SK-MEL-5 (cell line): ENCODE results near the gene RAD54L2. TPM values are rescaled to one million over a fixed set of nuclear protein-coding genes. Genes with fewer than 3 reads are reported as not detected.
"Not testable (repeated sequence)": the region's sequence is repeated elsewhere in the genome, so short reads cannot be mapped to it uniquely, and the experiment has no call there.

ENCODE experiments used
- DNase-seq: peaks from one replicate; pipeline ENCODE4 v3.0.0-alpha.2; 2016; ENCODE audit warnings: low read depth, low spot score
- in situ Hi-C: cut with HindIII; loops from 2 replicates; pipeline ENCODE4 v1.10.0; 2016; ENCODE audit warnings: low sequenced_read_pairs, high pct_unique_total_duplicates, low pct_unique_long_range_greater_than_20kb
- total RNA-seq: library from RNA; depleted of rRNA; stranded (reverse); fragments of >200 nt; shearing (Covaris generic); gene quantifications from 2 replicates; pipeline ENCODE4 v1.2.3, GENCODE V29; 2014

Gene RAD54L2
- total RNA-seq, 1 experiment from 2014 or later: 11.6 TPM

DNA sequence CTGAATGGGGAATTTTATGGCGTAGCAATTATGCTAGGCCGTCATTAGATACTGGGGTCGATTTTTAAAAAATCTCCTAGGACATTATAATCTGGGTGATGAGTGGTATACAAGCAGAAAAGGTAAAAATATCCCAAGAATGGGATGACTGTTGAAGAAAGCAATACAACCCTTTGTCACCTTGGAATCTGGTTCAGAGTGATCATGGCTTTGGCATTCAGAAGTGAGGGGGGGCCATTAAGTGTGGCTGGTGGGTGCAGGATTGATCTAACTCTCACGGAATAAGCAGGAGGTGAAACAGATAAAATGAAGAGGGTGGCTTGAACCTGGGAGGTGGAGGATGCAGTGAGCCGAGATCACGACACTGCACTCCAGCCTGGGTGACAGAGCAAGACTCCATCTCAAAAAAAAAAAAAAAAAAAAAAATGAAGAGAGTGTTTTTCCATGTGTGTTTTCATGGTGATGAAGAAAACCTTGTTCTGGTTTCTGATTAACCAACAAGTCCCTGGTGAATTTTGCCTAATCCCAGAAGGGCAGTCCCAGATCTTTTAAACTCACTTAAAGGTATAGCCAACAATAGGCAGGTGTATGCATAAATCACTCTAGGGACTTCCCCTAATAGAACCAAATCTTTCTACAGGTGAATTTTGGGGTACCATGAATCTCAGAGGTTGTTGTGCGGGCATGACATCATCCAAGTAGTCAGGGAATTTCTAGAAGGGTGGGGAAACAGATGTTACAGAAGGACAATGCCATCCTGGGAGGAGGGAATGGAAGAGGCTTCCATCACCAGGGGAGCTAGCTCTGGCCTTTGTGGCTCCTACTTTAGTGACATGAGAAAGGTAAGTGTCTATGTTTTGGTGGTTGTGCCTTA is 3.1 kb upstream of the RAD54L2 start:
- in situ Hi-C loops: no loop called here
- DNase-seq: no peak

DNA sequence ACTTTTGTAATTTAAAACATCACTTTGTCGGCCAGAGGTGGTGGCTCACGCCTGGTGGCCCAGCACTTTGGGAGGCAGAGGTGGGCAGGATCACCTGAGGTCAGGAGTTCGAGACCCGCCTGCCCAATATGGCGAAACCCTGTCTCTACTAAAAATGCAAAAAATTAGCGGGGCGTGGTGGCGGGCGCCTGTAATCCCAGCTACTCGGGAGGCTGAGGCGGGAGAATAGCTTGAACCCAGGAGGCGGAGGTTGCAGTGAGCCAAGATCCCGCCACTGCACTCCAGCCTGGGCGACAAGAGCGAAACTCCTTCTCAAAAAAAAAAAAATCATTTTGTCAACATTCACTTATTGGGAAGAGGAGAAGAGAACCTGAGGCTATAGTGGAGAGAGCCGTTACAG is 888 bp upstream of the RAD54L2 start:
- in situ Hi-C loops: not testable (repeated sequence)

DNA sequence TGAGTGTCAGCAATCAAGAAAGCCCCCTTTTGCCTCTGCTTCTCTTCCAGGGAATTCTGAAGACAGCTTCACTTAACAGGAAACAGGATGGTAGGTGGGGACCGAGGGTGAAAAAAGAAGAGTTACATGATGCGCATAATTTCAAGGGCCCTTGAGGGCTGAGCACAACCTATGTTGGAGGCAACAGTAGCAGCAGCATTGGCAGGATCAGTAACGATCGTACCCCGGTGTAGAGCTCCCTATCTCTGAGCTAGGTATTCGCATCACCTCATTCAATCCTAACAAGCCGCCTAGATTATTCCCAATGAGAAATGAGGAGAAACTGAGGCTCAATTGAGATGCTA is 432 bp upstream of the RAD54L2 start:
- DNase-seq: no peak
- in situ Hi-C loops: no loop called here

More for the DNA sequence above, 888 bp upstream of the RAD54L2 start:
- not testable (repeated sequence) for DNase-seq

DNA sequence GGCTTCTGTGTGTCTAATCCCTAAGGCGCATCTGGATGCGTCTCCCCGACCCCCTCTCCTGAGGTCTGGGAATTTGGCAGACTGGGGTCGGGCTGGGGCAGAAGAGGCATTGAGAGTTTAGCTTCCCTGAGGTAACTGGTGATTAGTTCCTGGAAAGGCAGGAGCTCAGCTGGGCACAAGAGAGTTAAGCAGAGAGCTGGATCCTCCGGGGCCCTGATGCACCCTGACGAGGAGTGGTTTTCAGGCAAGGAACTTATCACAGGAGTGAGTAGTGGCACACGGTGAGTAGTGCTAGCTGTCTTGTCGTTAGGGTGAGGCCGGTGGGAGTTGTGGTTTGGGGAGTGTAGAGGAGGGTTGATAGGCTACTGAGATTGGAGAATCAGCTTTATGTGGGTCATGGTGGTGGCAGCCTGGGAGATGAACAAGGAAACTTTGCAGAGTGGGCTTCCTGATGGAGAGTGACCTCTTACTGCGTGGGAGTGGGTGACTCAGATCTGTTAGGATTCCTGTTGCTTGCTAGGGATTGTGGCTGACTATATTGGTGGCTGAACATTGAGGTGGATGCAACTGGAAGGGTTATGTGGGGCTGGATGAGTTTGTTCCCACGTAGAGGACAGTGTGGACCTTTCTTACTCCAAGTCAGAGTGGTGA is 897 bp downstream of the RAD54L2 start:
- in situ Hi-C loops: no loop called here
- peak; percentile 30 for DNase-seq

DNA sequence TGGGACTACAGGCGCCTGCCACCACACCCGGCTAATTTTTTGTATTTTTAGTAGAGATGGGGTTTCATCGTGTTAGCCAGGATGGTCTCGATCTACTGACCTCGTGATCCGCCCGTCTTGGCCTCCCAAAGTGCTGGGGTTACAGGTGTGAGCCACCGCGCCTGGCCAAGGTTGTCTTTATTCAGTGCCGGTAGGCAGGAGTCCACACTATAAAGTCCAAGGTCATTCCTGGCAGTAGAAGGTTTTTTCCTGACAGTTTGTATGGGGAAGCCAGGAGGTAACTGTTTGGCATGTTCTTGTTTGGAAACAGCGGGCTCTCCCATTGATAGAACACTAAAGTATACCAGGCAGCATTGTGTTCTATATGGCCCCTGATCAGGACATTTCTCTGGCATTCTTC is 4.1 kb downstream of the RAD54L2 start:
- in situ Hi-C loops, DNase-seq: not testable (repeated sequence)

DNA sequence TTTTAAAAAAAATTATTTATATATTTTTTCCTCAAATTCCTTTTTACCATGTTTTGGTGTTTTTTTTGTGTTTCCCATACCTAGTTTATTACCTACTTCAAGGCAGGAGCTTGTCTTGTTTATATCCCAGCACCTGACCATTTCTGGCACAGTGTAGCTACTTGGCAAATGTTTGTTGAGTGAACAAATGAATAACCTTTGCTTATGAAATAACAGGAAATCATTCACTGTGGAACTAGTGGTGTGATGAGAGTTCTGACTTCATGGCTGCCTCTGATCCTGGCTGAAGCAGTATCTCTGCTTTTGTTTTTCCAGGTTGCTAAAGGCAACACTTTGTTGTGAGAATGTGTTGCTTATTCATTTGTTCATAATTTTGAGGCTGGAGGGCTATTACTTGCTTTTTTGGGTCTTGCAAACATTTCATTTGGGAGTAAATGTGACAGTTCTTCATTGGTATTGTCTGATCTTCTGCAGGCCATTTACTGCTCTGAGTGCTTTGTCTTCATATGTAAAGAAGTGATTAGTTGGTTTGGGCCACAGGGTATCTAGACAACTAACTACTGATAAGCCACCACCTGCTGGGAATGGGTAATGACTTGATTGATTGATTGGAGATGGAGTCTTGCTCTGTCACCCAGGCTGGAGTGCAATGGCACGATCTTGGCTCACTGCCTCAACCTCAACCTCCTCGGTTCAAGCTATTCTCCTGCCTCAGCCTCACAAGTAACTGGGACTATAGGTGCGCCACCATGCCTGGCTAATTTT is 5.7 kb downstream of the RAD54L2 start:
- DNase-seq: no peak
- in situ Hi-C loops: no loop called here

DNA sequence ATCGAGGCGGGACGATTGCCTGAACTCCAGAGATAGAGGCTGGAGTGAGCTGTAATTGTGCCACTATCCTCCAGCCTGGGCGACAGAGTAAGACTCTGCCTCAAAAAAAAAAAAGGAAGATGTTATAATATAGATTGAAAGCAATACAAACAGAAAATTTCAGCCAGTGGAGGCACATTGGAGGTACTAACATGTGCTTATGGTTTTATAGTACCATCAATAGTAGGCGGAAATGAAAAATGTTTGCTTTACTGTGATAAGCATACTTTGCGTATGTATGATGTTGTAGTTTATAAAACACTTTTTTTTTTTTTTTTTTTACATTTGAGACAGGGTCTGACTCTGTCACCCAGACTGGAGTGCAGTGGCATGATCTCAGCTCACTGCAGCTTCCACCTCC is 8.8 kb downstream of the RAD54L2 start:
- DNase-seq: no peak
- in situ Hi-C loops: no loop called here

DNA sequence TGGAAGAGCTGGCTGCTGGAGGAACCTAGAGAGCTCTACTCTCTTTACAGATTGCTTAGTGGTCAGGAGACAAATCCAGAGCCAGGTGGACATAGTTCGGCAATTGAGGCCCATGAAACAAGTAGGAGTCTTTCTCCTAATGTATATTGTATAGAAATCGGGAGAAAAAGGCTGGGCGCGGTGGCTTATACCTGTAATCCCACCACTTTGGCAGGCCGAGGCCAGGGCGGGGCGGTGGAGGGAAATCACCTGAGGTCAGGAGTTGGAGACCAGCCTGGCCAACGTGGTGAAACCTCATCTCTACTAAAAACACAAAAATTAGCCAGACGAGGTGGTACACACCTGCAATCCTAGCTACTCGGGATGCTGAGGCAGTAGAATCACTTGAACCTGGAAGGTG is 10.8 kb downstream of the RAD54L2 start:
- in situ Hi-C loops: no loop called here
- DNase-seq: no peak

DNA sequence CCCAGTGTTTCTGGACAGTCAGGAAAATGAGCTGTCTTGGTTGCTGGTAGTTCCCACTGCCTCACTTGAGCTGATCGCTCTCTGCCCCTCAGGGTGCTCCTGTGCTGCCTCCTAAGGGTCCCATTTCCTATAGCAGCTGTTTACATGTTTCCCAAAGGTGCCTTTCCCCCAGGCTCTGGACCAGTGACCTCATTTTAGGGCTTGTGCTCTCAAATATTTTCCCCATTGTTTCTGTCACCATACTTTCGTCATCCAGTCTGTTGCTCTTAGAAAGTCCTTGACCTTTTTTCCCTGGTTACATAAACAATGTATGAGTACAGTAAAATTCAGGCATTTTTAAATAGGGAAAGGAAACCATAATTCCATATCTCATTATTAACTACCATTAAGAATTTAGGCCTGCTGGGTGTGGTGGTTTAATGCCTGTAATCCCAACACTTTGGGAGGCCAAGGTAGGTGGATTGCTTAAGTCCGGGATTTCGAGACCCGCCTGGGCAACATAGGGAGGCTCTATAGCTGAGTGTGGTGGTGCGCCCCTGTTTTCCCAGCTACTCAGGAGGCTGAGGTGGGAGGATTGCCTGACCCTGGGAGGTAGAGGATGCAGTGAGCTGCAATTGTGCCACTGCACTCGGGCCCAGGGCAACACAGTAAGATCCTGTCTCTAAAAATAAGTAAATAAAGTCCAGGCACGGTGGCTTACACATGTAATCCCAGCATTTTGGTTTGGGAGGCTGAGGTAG is 11.7 kb downstream of the RAD54L2 start:
- DNase-seq: peak; percentile 22
- in situ Hi-C loops: no loop called here

DNA sequence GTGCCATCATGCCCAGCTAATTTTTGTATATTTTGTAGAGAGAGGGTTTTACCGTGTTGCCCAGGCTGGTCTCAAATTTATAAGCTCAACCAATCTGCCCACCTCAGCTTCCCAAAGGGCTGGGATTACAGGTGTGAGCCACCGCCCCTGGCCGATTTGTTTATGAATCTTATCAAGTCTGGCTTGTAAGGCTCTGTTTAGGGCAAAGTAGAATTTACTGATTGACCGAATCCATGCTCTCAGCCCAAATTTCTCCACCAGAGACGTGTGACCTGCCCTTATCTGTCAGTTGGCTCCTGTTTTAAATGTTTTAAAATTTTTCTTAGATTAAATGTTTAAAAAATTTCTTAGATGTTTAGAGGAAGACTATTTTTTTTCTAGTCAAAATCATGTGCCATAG is 19.5 kb downstream of the RAD54L2 start:
- no peak for DNase-seq
- in situ Hi-C loops: no loop called here

DNA sequence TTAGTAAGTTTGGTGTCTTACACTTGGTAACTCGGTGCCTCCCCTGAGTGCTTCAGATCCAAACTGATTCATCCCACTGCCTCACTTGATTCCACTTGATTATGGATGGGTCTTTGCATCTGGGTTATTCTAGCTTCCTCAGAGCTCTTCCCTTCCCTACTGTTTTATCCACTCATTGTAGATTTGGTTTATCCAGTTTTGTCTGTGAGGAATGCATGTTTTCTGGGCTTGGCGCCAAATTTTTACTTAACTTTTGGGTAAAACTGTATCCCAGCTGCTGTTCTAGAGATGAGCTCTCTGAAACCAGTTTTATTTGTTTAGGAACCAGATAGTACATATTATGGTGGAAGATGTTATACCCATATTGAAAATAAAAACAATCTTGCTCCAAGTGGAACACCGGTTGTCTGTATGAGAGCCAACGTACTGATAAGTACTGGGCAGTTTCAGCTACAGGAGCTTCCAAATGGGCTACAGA is 20.9 kb downstream of the RAD54L2 start:
- in situ Hi-C loops: no loop called here
- DNase-seq: no peak

DNA sequence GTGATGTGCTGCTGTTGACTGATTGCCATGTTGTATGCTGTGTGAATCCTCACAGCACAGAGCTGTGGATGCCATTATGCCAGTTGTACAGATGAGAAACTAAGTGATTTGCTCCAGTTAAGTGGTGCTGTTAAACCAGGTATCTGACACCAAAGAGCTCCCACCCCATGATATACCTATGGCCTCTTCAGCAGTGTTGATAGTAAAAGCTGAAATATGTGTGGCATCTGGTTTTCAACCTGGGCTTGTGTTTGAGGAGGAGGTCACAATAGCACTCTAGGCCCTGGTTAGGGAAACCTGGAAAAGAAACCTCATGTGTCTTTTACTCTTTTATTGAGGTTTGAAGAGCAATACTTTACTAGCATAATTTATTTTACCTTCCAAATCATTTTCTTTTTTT is 21.4 kb downstream of the RAD54L2 start:
- in situ Hi-C loops: no loop called here
- no peak for DNase-seq

DNA sequence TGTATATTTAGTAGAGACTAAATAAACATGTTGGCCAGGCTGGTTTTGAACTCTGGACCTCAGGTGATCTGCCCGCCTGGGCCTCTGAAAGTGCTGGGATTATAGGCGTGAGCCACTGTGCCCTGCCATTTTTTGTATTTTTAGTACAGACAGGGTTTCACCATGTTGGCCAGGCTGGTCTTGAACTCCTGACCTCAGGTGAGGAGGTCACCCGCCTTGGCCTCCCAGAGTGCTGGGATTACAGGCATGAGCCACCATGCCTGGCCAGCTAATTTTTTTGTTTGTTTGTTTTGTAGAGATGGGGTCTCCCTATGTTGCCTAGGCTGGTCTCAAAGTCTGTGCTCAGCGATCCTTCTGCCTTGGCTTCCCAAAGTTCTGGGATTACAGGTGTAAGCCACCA is 23.9 kb downstream of the RAD54L2 start:
- DNase-seq, in situ Hi-C loops: not testable (repeated sequence)

DNA sequence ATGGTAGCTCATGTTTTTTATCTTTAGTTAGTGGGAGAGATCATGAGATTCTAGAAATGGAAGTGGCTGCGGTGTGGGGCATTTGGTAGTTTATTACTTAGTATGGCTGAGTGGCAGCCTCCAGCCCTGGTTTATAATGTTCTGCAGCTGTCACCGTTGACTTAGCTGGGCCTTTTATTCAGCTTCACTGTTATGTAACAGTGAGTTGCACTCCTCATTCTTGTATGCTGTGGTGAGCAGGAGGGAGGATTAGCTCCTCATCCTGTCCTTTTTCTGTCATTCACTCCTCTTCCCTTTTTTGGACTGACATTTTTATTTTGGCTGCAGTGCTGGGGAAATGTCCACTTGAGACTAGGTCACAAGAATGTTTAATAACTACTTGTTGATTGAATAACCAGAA is 29.5 kb downstream of the RAD54L2 start:
- in situ Hi-C loops: no loop called here
- no peak for DNase-seq

DNA sequence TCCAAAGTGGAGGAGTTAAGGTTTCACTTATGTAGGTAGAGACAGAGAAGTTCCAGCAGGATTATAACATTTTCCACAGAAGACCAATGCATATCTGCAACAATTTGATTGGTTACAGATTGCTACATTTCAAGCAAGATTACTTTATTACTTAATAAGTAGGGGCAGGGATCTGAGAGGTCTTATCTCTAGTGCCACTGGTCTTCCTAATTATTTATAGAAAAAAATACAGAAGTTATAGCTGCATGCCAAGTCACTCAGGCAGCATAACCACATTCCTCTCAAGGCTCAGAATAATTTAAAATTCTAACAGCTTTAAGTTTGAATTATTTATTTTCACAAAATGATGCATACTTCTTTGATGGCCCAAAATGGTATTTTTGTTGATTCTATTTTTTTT is 30.5 kb downstream of the RAD54L2 start:
- in situ Hi-C loops: no loop called here
- DNase-seq: no peak

DNA sequence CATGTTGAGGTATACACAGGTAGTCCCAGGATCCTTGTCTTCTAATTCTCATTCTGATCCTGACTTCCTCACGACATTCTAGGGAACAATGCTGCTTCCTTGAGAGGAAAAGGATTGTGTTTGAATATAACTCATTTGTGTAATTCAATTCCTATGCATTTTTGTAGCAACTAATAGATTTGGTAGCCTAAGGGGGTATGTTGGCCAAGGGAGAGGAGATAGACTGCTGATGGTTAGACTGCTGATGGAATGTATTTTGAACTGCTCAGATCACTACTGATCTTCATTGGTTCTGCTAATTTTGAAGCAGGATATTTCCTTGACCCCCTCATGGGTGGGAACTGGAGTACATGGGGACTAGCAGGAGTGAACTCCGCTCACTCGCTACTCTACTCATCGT is 39.7 kb downstream of the RAD54L2 start:
- in situ Hi-C loops: no loop called here

DNA sequence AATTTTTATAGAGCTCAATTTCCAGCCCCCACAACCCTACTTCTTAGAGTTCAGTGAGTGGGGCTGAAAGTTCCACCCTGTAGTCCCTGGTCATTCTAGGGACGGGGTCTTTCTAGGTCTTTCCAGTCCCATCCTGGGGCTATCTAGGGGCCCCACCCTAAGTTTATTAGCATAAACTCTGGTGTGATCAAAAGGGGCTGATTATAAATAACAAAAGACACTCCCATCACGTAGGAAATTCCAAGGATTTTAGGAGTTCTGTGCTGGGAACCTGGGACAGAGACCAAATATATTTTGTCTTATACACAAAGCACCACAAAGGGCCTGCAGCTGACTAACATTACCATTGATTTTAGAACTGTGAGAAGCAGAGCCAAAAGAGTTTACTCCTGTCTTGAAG is 41.9 kb downstream of the RAD54L2 start:
- no peak for DNase-seq
- in situ Hi-C loops: no loop called here

More for the DNA sequence above, 39.7 kb downstream of the RAD54L2 start:
- no peak for DNase-seq

DNA sequence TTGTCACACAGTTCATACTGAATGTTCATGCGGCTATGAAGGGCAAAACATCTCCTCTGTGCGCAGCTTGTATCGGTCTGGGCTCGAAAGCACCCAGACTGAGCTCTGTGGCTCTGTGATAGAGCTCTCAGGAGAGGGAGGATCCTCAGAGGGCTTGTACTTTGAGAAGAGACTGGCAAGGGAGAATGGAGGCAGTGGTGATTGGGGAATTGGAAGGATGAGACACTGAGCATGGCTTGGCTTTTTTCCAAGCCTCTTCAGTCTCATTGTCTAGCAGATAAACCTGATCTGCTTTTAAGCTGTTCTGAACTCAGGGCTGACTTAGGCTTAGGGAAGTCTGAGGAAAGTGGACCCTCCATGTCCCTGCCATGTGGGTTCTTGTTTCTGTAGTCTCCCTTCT is 43.0 kb downstream of the RAD54L2 start:
- no peak for DNase-seq
- in situ Hi-C loops: no loop called here
